Upper lobe of left lung (tissue), 4 donors: ENCODE results near the gene PLXNA2.

Experiments used
- CTCF ChIP-seq, 6 experiments: fragments of 450-650 bp in 4 of 6; fragments of 200-600 bp in 2 of 6; sonication (generic) in 2 of 6; IDR thresholded peaks; one replicate each; pipeline ENCODE4 v1.5.1; 2016 to 2019; ENCODE audit warnings: antibody characterized with exemption in 6 of 6
- EP300 ChIP-seq, 4 donors: sonication (generic); formaldehyde crosslinking; IDR thresholded peaks; one replicate each; pipeline ENCODE4 v1.5.1; 2017; ENCODE audit warnings: antibody characterized with exemption in 4 of 4, control low read depth in 2 of 4
- POLR2AphosphoS5 ChIP-seq, 2 donors: sonication (generic); formaldehyde crosslinking; IDR thresholded peaks; one replicate each; pipeline ENCODE4 v1.5.1; 2017; ENCODE audit warnings: antibody characterized with exemption in 2 of 2

- no peak for TF ChIP-seq CTCF (IDR thresholded peaks at IDR 0.05)
- no peak for TF ChIP-seq POLR2AphosphoS5 (IDR thresholded peaks at IDR 0.05)
- TF ChIP-seq EP300 (IDR thresholded peaks at IDR 0.05), result no peak
These were observed 219.8 kb downstream of the PLXNA2 start for GRCh38 chr1:208024406-208024805.
